Common myeloid progenitor, CD34-positive (primary cell): ENCODE results near the gene CWF19L1.

Experiments used
- CTCF ChIA-PET: fragments of 350-600 bp; sonication (Branson Sonifier 250); formaldehyde crosslinking; loops from one replicate; lab custom pipeline; 2021; ENCODE audit warnings: antibody characterized with exemption; lab: Charles Lee
- POLR2A ChIA-PET: fragments of 350-600 bp; sonication (Branson Sonifier 250); formaldehyde crosslinking; loops from one replicate; lab custom pipeline; 2021; ENCODE audit warnings: antibody characterized with exemption; lab: Charles Lee
- DNase-seq, 3 donors: peaks; one replicate each; pipeline versions ENCODE4 v3.0.0 to v3.0.0-alpha.2; 2013
- H3K27ac ChIP-seq, 2 experiments: 1 replicate in 1 of 2; 2 replicates in 1 of 2; pipeline ENCODE4 v1.7.0; 2013; ENCODE audit warnings: inconsistent platforms in 2 of 2, low read length in 2 of 2, mild to moderate bottlenecking in 2 of 2, low read depth in 1 of 2, moderate library complexity in 1 of 2; ENCODE audit not compliant: severe bottlenecking in 2 of 2, insufficient read depth in 1 of 2, poor library complexity in 1 of 2
- H3K27me3 ChIP-seq, 5 experiments: replicated peaks in 2 of 5; 1 replicate in 3 of 5; 2 replicates in 2 of 5; pipeline versions ENCODE4 v1.6.1 to v1.7.0; 2013; ENCODE audit warnings: low read length in 4 of 5, mild to moderate bottlenecking in 2 of 5, moderate library complexity in 2 of 5, inconsistent platforms in 1 of 5; ENCODE audit not compliant: insufficient read depth in 5 of 5, control insufficient read depth in 4 of 5
- H3K36me3 ChIP-seq, 4 experiments: 1 replicate in 2 of 4; 2 replicates in 2 of 4; pipeline versions ENCODE4 v1.6.1 to v1.7.0; 2013; ENCODE audit warnings: low read length in 3 of 4, control low read depth in 1 of 4, mild to moderate bottlenecking in 1 of 4; ENCODE audit not compliant: control insufficient read depth in 4 of 4, insufficient read depth in 4 of 4
- H3K4me1 ChIP-seq, 4 experiments: 1 replicate in 3 of 4; 2 replicates in 1 of 4; pipeline versions ENCODE4 v1.6.1 to v1.7.1; 2013; ENCODE audit warnings: low read length in 3 of 4, mild to moderate bottlenecking in 3 of 4, control low read depth in 1 of 4, inconsistent platforms in 1 of 4, moderate library complexity in 1 of 4; ENCODE audit not compliant: control insufficient read depth in 4 of 4, insufficient read depth in 4 of 4; ENCODE audit errors: control extremely low read depth in 1 of 4
- H3K4me3 ChIP-seq, 7 experiments: 1 replicate in 4 of 7; 2 replicates in 3 of 7; pipeline versions ENCODE4 v1.5.1 to v1.7.0; 2013; ENCODE audit warnings: mild to moderate bottlenecking in 7 of 7, low read length in 6 of 7, moderate library complexity in 6 of 7, inconsistent platforms in 2 of 7, low read depth in 2 of 7, control low read depth in 1 of 7; ENCODE audit not compliant: insufficient read depth in 4 of 7, control insufficient read depth in 1 of 7; ENCODE audit errors: extremely low read depth in 1 of 7
- H3K9me3 ChIP-seq, 5 experiments: 1 replicate in 4 of 5; 2 replicates in 1 of 5; pipeline versions ENCODE4 v1.6.1 to v1.7.1; 2013; ENCODE audit warnings: low read length in 4 of 5, mild to moderate bottlenecking in 2 of 5, inconsistent platforms in 1 of 5, low read depth in 1 of 5, moderate library complexity in 1 of 5; ENCODE audit not compliant: control insufficient read depth in 4 of 5, insufficient read depth in 2 of 5; ENCODE audit errors: control extremely low read depth in 1 of 5
- WGBS: methylation state at CpG from one replicate; pipeline ENCODE4 v1.1.5; 2013; ENCODE audit not compliant: insufficient coverage; 5-methylcytosine and 5-hydroxymethylcytosine counted together

The CWF19L1 gene

DNA sequence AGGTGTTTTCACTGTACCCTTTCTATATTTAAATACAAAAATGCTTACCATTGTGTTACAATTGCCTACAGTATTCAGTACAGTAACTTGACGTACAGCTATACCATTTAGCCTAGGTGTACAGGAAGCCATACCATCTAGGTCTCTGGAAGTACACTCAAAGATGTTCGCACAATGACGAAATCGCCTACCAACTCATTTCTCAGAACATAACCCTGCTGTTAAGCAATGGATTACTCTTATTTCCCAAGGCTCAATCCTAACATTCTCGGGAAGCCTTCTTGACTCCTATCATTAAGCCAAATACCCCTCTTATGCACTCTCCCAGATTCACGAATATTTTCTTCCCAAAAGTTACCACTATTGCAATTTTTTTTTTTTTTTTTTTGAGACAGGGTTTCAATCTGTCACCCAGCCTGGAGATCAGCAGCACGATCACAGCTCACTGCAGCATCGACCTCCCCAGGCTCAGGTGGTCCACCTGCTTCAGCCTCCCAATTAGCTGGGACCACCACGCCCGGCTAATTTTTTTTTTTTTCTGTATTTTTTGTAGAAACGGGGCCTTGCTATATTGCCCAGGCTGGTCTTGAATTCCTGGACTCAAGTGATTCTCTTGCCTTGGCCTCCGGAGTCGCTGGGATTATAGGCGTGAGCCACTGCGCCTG, 1.5 kb downstream of the CWF19L1 start:
- ChIA-PET CTCF (interaction anchor here (0.6 kb wide), 1 partner anchor 95 kb away, joined by 4 read pairs; no protein-coding TSS in a partner anchor), POLR2A (interaction anchor here (1.0 kb wide), 1 partner anchor 18 kb away, joined by 3 read pairs; no protein-coding TSS in a partner anchor)
- WGBS, result 94% methylated on average over 14 of the region's 15 CpGs
- H3K9me3 ChIP-seq, result no peaks in the 10 kb centered on the region
- no peaks in the 10 kb centered on the region for H3K27me3 ChIP-seq
- peak overlapping the region in 5 of 7 experiments; percentile 90 to 100 (median 100) for H3K4me3 ChIP-seq
- H3K36me3 ChIP-seq, result peaks cover 0 to 4% (median under 1%) of the 10 kb centered on the region in 4 experiments
- no peak overlapping the region for H3K27ac ChIP-seq
- no peak for DNase-seq
- peaks cover 0 to 16% (median 13%) of the 10 kb centered on the region in 4 experiments for H3K4me1 ChIP-seq

DNA sequence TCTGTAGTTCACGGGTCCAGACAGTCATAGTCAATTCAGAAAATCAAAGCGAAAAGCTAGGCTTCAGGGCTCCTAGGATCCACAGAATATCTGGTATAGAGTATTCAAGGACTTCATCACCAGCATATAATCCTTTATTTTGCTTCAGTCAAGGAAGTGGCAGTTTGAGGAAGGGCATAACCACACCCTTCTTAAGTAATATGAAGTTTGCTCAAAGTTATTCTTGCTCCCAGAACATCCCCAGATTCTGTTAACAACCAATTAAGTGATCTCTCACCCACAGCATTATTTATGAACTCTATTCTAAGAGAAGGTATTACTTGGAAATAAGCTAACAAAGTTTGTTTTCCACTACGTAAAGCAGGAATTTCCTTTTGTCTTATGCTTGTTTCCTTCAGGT, 13.2 kb downstream of the CWF19L1 start:
- peaks cover 0 to 8% (median 3%) of the 10 kb centered on the region in 4 experiments for H3K4me1 ChIP-seq
- H3K27me3 ChIP-seq, result no peaks in the 10 kb centered on the region
- H3K36me3 ChIP-seq, result peaks cover 16 to 56% (median 37%) of the 10 kb centered on the region in 4 experiments
- no peak overlapping the region for H3K27ac ChIP-seq
- no peak overlapping the region for H3K4me3 ChIP-seq
- ChIA-PET CTCF (interaction anchor here (0.9 kb wide), 1 partner anchor 20 kb away, joined by 3 read pairs; no protein-coding TSS in a partner anchor), POLR2A (no interaction called here)
- no peak for DNase-seq
- 100% methylated on average over 1 of the region's 3 CpGs for WGBS
- no peaks in the 10 kb centered on the region for H3K9me3 ChIP-seq

DNA sequence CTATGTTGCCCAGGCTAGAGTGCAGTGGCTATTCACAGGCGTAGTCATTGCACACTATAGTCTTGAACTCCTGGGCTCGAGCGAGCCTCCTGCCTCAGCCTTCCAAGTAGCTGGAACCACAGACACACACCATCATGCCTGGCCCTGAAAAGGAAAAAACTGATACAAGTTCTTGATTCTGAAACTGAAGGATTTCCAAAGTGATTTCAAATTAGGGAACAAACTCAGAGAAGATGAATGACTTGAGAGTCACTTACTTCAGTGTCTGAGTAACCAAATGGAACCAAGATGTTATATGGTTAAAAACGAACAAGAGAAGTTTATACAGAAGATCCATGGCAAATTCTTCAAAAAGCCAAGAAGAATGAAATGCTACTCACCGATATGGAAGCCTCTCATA, 14.4 kb downstream of the CWF19L1 start:
- CTCF ChIA-PET, result no interaction called here
- H3K9me3 ChIP-seq, result no peaks in the 10 kb centered on the region
- H3K27ac ChIP-seq, result no peak overlapping the region
- no peak for DNase-seq
- WGBS, result 99% methylated on average over 5 of the region's 5 CpGs
- peaks cover 22 to 64% (median 40%) of the 10 kb centered on the region in 4 experiments for H3K36me3 ChIP-seq
- H3K4me3 ChIP-seq, result no peak overlapping the region
- H3K4me1 ChIP-seq, result peaks cover 0 to 8% (median 3%) of the 10 kb centered on the region in 4 experiments
- no peaks in the 10 kb centered on the region for H3K27me3 ChIP-seq
- POLR2A ChIA-PET, result interaction anchor here (0.7 kb wide), 1 partner anchor 45 kb away, joined by 5 read pairs; no protein-coding TSS in a partner anchor

- no peak overlapping the region for H3K27ac ChIP-seq
- no peak overlapping the region for H3K4me3 ChIP-seq
- H3K9me3 ChIP-seq, result no peaks in the 10 kb centered on the region
- H3K27me3 ChIP-seq, result no peaks in the 10 kb centered on the region
- peaks cover 25 to 67% (median 47%) of the 10 kb centered on the region in 4 experiments for H3K36me3 ChIP-seq
- CTCF ChIA-PET, result interaction anchor here (1.4 kb wide), 1 partner anchor 13 kb away, joined by 3 read pairs; no protein-coding TSS in a partner anchor
- WGBS, result 96% methylated on average over 5 of the region's 7 CpGs
- POLR2A ChIA-PET, result interaction anchor here (1.1 kb wide), 1 partner anchor 17 kb away, joined by 3 read pairs; no protein-coding TSS in a partner anchor
- no peak for DNase-seq
- H3K4me1 ChIP-seq, result no peaks in the 10 kb centered on the region
Measured at GRCh38 chr10:100248820-100249219, 18.6 kb downstream of the CWF19L1 start.

- Histone ChIP-seq H3K27ac (no peak overlapping the region), H3K27me3 (no peaks in the 10 kb centered on the region), H3K9me3 (no peaks in the 10 kb centered on the region), H3K4me3 (no peak overlapping the region), H3K36me3 (peaks cover 32 to 73% (median 52%) of the 10 kb centered on the region in 4 experiments), H3K4me1 (no peaks in the 10 kb centered on the region)
- ChIA-PET POLR2A (no interaction called here), CTCF (no interaction called here)
- WGBS, result 100% methylated on average over 5 of the region's 5 CpGs
- no peak for DNase-seq
Measured at GRCh38 chr10:100245484-100246220, 21.8 kb downstream of the CWF19L1 start.

DNA sequence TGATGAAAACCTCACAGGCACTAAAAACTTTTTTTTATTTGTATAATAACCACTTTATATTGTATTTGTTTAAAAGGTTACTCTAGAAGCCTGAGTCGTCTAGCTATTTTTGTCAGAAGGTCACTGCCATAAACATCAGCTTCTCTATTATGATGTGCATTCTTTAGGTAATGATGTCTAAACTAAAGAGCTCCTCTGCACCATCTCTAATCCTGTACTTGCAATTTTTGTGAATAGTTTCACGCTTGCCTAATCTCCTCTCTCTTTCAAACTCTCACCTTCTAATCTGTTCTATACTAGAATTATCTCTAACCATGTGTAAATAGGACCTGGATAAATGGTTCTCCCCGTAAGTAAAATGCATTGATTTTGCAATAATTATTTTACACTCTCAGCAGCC, 27.6 kb downstream of the CWF19L1 start:
- POLR2A ChIA-PET, result no interaction called here
- Histone ChIP-seq H3K27ac (no peak overlapping the region), H3K4me3 (no peak overlapping the region), H3K4me1 (no peaks in the 10 kb centered on the region), H3K36me3 (peaks cover 36 to 73% (median 48%) of the 10 kb centered on the region in 4 experiments), H3K9me3 (no peaks in the 10 kb centered on the region), H3K27me3 (no peaks in the 10 kb centered on the region)
- WGBS, result no CpG with 5 or more reads among the region's 3 CpGs
- CTCF ChIA-PET, result interaction anchor here (1.8 to 2.6 kb wide), 2 partner anchors 10 kb away, joined by 4 to 10 read pairs; no protein-coding TSS in a partner anchor
- no peak for DNase-seq
